Measurements from ENCODE around the gene RGL4. TPM values are rescaled to one million over a fixed set of nuclear protein-coding genes. Genes with fewer than 3 reads are reported as not detected.

The RGL4 gene
- total and polyA plus RNA-seq, 2 of the 8 experiments (the other 6 are each of a cell fraction or from before 2014, with no cell fraction given): not detected

- Histone ChIP-seq H3K9ac (replicated peaks in 1 of 4; ENCODE audit: extremely low read depth in 1 of 4, low read depth in 3 of 4, low read length in 3 of 4) (no peak overlapping the region), H3K4me1 (replicated peaks in 1 of 4; ENCODE audit: control insufficient read depth in 3 of 4, insufficient read depth in 4 of 4, low read length in 3 of 4) (no peaks in the 10 kb centered on the region), H3K18ac (ENCODE audit: extremely low read depth, low read length) (no peak overlapping the region), H3K14ac (ENCODE audit: insufficient read length) (no peak overlapping the region), H3K36me3 (ENCODE audit: control insufficient read depth in 2 of 4, insufficient read depth in 4 of 4, low read length in 3 of 4) (peaks cover 5 to 14% (median 7%) of the 10 kb centered on the region in 4 experiments; a peak in 5 of 8 replicates), H2BK120ac (replicated peaks; ENCODE audit: low read depth, low read length) (no peak overlapping the region), H2BK5ac (ENCODE audit: low read depth, low read length) (no peak overlapping the region), H3K9me3 (ENCODE audit: insufficient read depth in 2 of 2, low read depth in 1 of 2, low read length in 1 of 2) (no peaks in the 10 kb centered on the region), H4K91ac (replicated peaks; ENCODE audit: insufficient read length, low read length) (no peak overlapping the region), H3K79me2 (ENCODE audit: control insufficient read depth in 1 of 2, insufficient read depth in 2 of 2, low read length in 2 of 2) (no peaks in the 10 kb centered on the region), H3K79me1 (ENCODE audit: low read depth, low read length) (peaks cover 2% of the 10 kb centered on the region; the same call in 1 of the 2 replicates), H3K4me2 (ENCODE audit: insufficient read depth in 1 of 2, low read depth in 2 of 2, low read length in 2 of 2) (no peak overlapping the region), H3K56ac (replicated peaks; ENCODE audit: insufficient read length, low read depth, low read length) (no peak overlapping the region), H2BK20ac (ENCODE audit: low read length) (no peak overlapping the region), H2BK15ac (ENCODE audit: low read length) (no peak overlapping the region), H4K5ac (ENCODE audit: insufficient read length, low read depth, low read length) (no peak overlapping the region), H2AFZ (ENCODE audit: low read length) (no peak overlapping the region), H2BK12ac (ENCODE audit: low read depth, low read length) (no peak overlapping the region), H3K23me2 (ENCODE audit: low read depth, low read length) (no peaks in the 10 kb centered on the region), H3K4ac (replicated peaks; ENCODE audit: insufficient read length, low read depth, low read length) (no peak overlapping the region), H3K27me3 (replicated peaks in 1 of 4; ENCODE audit: control insufficient read depth in 3 of 4, extremely low read depth in 1 of 4, insufficient read depth in 3 of 4, low read length in 3 of 4) (no peaks in the 10 kb centered on the region), H4K8ac (ENCODE audit: extremely low read depth, insufficient read depth, low read length) (no peak overlapping the region), H3K27ac (ENCODE audit: low read depth, low read length) (no peak overlapping the region), H3K23ac (ENCODE audit: insufficient read length) (no peak overlapping the region), H4K20me1 (replicated peaks in 1 of 2; ENCODE audit: control insufficient read depth in 1 of 2, insufficient read depth in 2 of 2, low read length in 2 of 2) (peaks cover 8 to 24% of the 10 kb centered on the region in 2 experiments), H2AK5ac (ENCODE audit: low read depth, low read length) (no peak overlapping the region), H3K4me3 (ENCODE audit: extremely low read depth in 1 of 4, insufficient read depth in 2 of 4, low read depth in 3 of 4, low read length in 4 of 4) (no peak overlapping the region)
- POLR2A ChIA-PET (ENCODE audit: partially characterized antibody): interaction anchor here (0.6 to 1.1 kb wide), 3 partner anchors 15 to 34 kb away, joined by 3 to 4 read pairs (median 3); no protein-coding TSS in a partner anchor
- 92% methylated on average over 3 of the region's 3 CpGs; no CpG with 5 or more reads in 1 of the 2 experiments for WGBS, 2 experiments (ENCODE audit: extremely low coverage in 1 of 2, insufficient coverage in 1 of 2, insufficient read length in 1 of 2, insufficient replicate concordance in 2 of 2, low coverage in 1 of 2, low lambda C conversion rate in 2 of 2, missing lambda C conversion rate in 1 of 2)
- FAIRE-seq: no peak
- CTCF ChIA-PET (ENCODE audit: partially characterized antibody): interaction anchor here (1.3 to 1.4 kb wide), 2 partner anchors 18 to 72 kb away, joined by 3 to 4 read pairs; partner anchors contain the start of gene CHCHD10
- DNase-seq (ENCODE audit: low read depth in 1 of 2, low spot score in 2 of 2): no peak
- TF ChIP-seq EZH2 (IDR thresholded peaks at IDR 0.05; ENCODE audit: low read depth, low read length, severe bottlenecking): no peak
- no peak for TF ChIP-seq POLR2A (IDR thresholded peaks at IDR 0.05; ENCODE audit: control extremely low read depth in 1 of 2, low read depth in 2 of 2, low read length in 2 of 2)
- no peak for TF ChIP-seq YY1 (IDR thresholded peaks at IDR 0.05; ENCODE audit: low read depth, low read length)
- TF ChIP-seq RNF2 (IDR thresholded peaks at IDR 0.05; ENCODE audit: borderline replicate concordance, low read depth, low read length, missing control alignments, poor library complexity, severe bottlenecking): no peak
- TF ChIP-seq RFX5 (IDR thresholded peaks at IDR 0.05; ENCODE audit: borderline replicate concordance, low read depth, low read length): no peak
- TF ChIP-seq CHD1 (IDR thresholded peaks at IDR 0.05; ENCODE audit: low read depth, low read length): no peak
- no peak for TF ChIP-seq SUZ12 (IDR thresholded peaks at IDR 0.05; ENCODE audit: low read length)
- TF ChIP-seq SIRT6 (IDR thresholded peaks at IDR 0.05; ENCODE audit: low read length): no peak
- no peak for TF ChIP-seq RAD21 (IDR thresholded peaks at IDR 0.05 in 1 of 2, conservative IDR thresholded peaks at IDR 0.05 in 1 of 2; ENCODE audit: low read depth in 2 of 2, low read length in 2 of 2)
- no peak for TF ChIP-seq RXRA (IDR thresholded peaks at IDR 0.05; ENCODE audit: insufficient read depth, low read depth, low read length)
- no peak for TF ChIP-seq MAX (IDR thresholded peaks at IDR 0.05)
Measured at GRCh38 chr22:23695141-23695540, 4.3 kb downstream of the RGL4 start.

Data from H1 (cell line).